Activated CD4-positive, CD25-positive, alpha-beta regulatory T cell treated with anti-CD3 and anti-CD28 coated beads, Interleukin-2, amount 50 U/mL, for 72 hours (primary cell): ENCODE measurements around the gene PRKCE.

Source experiments
- DNase-seq: peaks from one replicate; pipeline ENCODE4 v3.0.0; 2021

PRKCE gene

DNA sequence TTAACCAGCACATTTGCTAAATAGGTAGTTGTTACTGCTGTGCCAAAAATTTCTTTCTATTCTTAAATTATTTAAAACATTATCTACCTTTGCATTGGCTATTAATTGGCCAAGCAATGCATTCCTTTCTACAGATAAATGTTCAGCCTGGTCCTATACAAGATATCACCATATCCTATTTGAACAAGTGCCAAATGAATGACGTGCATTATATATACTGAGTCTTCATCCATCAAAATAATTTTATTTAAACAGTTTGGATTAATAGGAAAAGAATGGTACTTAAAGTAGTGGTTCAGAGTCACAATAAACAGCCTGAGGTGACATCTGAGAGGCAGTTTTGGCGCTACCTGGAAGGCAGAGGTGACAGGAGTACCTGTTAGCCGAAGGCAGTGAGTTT, 415.6 kb downstream of the PRKCE start:
- no peak for DNase-seq

DNA sequence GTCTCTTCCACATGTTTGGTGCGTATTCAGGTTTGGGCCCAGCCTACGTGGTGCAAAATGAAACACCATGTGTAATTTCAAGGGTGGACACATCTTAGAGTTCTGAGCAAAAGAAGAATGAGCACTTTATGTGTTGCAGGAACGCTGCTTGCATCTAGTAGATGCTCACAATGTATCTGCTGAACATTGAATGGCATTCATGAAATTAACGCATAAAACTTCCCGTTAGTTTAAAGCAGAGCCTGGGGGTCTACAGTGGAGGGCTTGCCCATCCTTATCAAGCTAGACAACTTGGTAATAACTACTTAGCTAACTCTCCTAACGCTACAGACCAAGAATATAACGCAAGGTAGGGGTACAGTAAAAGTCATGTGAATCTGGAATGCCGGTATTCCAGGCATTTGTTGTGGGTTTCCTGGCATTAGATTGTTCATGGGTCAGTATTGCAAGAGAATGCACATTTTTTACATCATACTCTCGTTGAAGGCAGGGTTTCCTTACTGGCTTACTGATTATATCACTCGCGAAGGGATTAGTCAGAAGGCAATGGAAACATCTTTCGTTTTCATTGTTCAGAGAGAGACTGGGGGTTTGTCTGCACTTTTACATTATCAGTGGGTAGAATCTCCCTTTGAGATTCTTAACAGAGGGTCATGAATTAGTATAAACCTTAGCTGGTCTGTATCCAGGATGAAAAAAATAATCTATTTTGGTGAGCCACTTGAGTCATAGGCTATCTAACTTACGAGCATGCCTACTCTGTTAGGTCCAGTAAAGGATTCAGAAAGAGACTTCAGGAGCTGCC, 416.2 kb downstream of the PRKCE start:
- no peak for DNase-seq

GRCh38 chr2:46068636-46069035, 417.2 kb downstream of the PRKCE start:
- DNase-seq = no peak

DNA sequence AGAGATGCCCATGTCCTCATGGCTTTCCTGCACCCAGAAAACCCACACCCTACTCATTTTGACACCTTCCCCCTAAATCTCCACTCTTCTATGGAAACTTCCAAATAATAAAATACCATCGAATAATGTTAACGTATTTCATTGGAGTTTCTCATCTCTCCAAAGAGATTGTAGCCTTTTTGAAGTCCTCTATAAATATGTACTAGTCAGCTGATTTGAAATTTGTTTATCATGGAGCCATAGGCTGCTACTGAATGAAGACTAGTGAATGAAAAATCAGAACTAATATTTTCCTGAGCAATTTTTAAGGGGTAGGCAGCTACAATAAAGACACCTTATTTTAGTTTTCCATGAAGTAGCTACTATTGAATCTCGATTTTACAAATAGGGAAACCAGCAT, 419.6 kb downstream of the PRKCE start:
- no peak for DNase-seq

GRCh38 chr2:46072101-46072820, 420.8 kb downstream of the PRKCE start:
- DNase-seq = no peak

DNA sequence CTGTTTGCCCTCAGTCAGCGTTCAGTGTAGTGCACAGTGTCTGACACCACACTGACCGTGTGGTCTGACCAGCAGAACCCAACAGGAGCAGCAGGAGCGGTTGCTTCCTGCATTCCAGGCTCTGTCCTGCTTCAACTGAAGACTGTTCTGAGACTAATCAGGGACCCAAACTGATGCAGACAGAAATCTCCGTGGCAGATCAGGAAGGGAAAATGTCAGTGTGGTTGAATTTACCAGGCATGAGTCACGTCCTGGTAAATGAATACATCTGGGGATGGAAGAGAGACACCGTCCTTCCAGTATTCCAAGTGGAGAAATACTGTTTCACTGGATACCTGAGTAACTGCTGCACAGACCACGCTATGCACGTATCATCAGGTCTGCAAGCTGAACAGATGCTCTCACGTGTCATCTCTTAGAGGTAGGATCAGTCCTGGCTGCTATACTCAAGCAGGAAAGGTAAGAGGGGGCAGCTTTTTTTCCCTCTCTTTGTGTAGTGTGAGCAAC, 422.1 kb downstream of the PRKCE start:
- DNase-seq = no peak

DNA sequence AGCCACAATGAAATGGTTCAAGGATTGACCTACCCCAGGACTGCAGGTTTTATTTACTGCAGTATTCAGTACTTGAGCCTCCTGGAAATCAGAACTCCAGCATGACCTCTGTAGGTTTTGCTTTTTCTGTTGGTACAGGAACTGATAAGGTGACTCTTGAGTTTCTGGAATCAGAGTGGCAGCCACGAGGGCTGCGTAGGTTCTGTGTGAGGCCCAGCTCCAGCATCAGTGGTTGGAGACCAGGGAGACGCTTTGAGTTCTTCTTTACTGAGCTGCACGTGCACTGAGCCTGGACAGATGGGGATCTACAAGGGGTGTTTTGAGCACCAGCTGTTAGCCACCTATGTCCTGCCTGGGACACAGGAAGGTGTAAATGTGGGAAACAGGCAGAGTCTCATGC, 423.0 kb downstream of the PRKCE start:
- DNase-seq = no peak

DNA sequence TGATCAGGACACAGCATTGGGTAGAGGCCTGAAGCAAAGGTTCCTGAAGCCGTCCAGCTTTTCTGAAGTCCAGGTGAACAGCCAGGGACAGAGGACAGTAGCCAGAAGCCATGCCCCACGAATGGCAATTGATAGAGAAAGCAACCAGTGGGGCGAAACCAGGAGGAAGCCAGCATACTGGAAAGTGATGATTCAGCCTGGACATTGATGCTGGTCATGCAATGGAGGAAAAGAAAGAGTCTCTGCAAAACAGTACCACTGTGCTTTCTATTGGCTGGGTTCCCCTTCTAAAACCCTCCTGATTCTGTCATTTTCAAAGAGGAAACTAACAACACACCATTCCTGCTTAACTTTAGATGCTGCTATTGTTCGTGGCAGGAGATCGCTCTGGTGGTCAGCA, 424.4 kb downstream of the PRKCE start:
- no peak for DNase-seq

DNA sequence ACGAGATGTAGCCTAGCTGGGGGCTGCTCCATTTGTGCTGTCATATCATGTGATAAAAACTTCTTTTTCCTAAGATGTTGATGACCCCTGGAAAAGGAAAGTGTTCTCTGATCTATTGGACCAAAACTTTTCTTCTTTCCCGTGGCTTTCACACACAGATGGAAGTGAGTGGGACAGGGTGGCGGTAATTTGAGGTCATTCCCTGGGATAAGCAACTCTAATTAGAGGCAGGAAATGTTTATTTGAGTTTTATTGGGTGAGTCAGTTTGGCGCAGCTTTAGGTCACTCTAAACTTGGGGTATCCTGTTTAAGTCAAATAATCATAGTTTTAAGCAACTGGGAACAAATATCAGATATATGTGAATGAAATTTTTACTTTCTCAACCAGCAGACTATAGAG, 424.8 kb downstream of the PRKCE start:
- no peak for DNase-seq

DNA sequence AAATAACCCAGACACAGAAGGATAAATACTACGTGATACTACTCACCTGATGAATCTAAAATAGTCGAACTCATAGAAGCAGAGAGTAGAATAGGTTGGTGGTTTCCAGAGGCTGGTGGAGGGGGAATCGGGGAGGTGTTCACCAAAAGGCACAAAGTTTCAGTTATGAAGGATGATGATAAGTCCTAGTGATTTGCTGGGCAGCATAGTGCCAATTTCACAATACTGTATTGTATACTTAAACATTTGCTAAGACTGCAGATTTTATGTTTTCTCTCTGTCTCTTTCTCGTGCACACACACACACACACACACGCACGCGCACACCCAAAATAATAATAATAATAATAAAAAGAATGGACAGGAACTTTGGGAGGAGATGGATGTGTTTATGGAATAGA, 425.4 kb downstream of the PRKCE start:
- DNase-seq = no peak

- DNase-seq = no peak
Observed at GRCh38 chr2:46077522-46078107, 426.1 kb downstream of the PRKCE start.

DNA sequence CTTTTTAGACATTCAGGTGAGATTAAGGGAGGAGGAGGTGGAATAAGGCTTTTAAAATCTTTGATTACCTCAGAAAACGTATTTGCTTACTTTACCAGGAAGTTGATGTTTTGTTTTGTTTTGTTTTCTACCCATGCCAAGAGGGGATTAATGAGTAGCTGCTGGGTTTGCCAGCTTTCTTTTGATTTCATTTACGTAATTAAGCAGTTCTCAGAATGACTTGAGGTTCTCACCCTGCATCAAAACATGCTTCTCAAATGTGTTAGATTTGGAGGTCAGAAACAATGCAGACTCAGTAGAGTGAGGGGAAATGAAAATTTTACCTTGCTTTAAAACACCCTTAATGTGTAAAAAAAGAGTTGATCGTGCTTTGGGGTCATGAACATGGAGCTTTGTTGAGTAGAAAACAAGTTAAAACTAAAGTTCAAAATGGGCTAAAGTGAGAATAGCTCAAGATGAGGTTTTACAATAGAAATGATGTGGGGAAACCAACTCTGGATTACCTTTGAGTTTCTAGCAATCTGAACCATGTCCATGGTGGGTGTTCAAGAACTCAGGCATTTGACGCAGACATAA, 428.6 kb downstream of the PRKCE start:
- DNase-seq = no peak

DNA sequence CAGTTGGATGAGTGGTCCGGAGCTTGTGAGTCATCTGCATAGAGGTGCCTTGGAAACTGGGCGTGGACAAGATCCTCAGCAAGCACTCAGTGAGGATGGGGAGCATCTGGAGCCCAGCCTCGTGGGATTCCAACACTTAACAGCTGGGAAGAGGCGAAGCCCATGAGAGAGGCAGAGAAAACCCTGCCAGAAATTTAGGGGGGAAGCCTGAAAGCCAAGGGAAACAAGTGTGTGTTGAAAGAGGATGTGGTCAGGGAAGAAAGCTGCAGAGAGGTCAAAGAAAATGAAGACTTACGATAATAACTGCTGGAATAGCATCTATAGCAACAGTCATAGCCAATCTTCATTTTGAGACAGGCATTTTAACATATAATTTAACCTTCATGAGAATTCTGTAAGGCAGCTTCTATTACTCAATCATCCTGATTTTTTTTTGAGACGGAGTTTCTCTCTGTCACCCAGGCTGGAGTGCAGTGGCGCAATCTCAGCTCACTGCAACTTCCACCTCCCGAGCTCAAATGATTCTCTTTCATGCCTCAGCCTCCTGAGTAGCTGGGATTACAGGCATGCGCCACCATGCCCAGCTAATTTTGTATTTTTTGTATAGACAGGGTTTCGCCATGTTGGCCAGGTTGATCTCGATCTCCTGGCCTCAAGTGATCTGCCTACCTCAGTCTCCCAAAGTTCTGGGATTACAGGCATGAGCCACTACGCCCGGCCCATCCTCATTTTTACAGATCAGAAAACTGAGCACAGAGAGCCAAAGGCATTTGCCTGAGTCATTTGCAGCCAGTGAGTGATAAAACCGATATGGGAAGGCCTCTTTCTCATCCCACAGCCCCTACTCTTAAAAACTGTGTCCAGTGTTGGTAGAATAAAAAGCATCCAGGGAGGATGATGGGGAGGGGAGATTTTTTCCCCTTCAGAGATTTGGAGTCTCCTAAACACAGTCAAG, 431.3 kb downstream of the PRKCE start:
- DNase-seq = no peak

DNA sequence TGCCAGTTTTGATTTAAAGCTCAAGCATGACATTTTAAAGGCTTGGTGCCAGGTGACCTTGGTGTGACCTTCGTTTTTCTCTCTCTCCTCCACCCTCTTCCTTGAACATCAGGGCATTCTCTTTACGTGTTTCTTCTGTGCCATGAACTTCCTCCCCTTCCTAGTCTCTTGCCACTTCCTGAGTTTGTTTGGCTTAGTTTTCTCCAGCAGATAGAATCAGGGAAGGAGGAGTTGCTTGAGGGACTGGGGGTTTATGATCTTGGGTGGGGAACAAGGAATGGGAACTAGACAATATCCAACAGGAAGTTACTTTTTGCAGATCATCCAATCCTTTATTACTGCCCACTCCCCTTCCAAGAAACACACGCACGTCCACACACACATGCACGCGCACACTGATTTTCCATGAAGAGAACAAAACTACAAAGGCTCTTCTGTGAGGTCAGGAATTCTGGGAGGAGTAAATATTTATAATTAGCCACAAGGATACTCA, 435.1 kb downstream of the PRKCE start:
- no peak for DNase-seq

DNA sequence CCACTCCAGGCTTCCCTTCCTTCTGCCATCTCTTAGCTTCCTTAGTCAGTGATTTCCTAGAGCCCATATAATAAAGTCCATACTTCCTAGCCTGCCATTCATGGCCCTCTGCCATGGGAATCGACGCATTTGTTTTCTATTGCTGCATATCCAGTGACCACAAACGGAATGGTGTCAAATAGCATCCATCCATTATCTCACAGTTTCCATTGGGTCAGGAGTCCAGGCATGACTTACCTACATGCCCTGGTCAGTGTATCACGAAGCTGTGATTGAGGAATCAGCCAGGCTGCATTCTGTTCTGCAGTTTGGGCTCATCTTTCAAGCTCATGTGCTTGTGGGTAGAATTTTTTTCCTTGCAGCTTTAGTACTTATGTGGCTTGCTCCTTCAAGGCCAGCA, 436.0 kb downstream of the PRKCE start:
- DNase-seq = no peak

DNA sequence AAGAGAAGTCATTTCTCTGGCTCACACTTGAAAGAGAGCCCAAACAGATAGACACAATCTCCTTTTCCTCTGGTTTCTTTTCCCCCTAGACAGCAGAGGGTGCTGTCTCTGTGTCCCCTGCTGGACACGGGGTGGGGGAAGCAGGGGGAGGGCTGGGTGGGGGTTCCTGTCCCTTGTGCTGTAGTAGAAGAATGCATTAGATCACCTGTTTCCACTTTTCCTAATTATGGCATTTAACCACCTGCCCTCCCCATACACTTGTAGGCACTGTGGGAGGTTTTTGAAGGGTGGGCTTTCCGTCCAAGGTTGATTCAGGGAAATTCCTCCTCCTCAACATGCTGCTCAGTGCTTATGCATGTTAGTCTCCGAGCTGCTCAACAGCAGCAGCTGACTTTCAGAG, 439.5 kb downstream of the PRKCE start:
- no peak for DNase-seq

DNA sequence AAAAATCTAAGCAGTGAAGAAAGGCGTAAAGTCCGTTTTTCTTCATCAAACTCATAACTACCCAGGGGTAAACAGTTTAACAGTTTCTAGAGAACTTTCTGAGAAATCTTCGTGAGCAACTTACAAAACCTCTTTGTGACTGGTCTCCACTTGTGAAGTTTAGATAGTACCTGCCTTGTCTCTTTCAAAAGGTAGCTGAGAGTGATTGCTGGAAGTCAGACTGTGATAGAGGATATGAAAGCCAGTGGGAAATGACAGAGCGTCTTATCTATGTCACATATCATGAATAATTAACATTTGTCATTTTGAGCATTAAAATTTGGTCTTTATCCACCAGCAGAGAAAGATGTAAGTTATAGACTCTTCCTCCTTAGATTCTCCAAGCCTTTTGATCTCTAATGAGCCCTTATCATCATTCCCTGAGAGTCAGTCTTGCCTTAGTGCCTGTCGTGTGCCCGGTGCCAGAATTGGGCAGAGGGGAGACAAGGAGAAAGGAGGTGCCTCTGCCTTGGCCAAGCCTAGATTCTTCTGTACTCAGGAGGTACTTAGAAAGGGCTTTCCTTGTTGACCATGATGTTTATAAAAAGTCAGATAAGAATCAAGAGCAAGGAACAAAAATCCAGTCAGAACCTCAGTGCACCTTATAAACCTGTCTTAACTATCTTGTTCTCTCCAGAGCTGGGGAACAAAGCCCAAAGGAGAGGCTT, 440.6 kb downstream of the PRKCE start:
- no peak for DNase-seq

- no peak for DNase-seq
Observed at GRCh38 chr2:46094689-46095088, 443.2 kb downstream of the PRKCE start.

DNA sequence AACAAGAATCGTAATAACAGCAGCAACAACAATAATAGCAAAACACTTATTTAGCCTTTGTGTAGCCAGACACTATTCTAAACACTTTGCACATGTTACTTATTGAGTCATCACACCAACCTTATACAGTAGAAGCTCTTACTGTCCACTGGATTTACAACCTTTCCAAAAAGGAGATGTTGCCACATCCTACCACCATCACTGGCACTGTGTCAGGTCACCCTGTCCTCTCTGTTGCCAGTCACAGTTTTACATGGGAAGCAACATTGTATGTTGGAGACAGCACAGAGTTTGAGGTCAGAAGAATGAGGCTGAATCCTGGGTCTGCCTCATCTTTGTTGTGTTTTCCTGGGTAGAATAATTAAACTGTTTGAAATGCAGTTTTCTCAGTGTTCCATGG, 444.4 kb downstream of the PRKCE start:
- no peak for DNase-seq

DNA sequence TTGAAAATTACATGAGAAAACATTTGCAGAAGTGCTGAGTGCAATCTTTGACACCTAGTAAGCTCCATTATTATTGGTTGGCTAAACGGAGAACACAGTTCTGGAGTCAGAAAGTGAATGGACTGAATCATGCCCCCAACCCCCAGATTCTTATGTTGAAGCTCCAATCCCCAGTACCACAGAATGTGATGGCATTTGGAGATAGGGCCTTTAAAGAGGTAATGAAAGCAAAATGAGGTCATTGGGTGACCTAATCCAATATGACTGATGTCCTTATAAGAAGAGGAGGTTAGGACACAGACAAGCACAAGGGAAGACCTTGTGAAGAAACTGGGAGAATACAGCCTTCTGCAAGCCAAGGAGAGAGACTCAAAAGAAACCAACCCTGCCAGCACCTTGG, 444.8 kb downstream of the PRKCE start:
- DNase-seq = no peak

DNA sequence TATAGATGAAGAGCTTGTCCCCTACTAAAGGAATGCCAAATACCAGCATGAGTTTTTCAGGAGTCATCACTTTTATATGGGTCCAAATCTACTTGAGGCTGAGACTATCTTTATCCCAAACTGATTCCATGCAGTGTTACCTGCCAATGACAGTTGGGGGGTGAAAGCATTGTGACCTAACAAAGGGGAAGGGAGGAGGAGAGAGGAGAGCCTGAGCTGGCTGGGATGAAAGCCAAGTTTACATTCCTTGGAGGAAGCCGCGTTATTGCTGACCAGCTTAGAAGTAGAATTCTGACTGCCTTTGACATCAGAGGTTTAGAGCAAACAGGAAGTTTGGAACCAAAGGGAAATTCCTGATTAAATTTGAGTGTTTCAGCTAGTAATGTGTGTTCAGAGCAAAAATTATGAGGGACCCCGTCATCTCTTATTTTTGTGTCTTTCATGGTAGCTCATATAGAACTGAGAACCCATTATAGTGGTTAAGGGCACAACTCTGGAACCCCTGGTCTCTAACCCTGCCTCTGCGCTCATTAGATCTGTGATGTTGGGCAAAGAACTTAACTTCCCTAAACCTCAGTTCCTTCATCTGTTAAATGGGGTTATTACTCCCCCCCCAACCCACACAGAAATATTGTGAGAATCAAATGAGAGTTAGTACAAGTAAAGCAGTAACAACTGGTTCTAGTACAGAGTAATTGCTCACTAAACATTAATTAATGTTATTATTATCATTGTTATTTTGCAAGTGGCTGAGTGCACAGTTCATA, 446.4 kb downstream of the PRKCE start:
- DNase-seq = no peak
